Breast epithelium (tissue), 4 donors: ENCODE results near the gene CHKB. TPM values are rescaled to one million over a fixed set of nuclear protein-coding genes. Genes with fewer than 3 reads are reported as not detected.

Source experiments
- DNase-seq, 2 donors: peaks; one replicate each; pipeline ENCODE4 v3.0.0-alpha.2; 2019; ENCODE audit warnings: low spot score in 2 of 2
- H3K27ac ChIP-seq, 2 donors: fragments of 200-600 bp; sonication (generic) in 1 of 2; one replicate each; pipeline ENCODE4 v1.5.1; 2016 to 2019; ENCODE audit warnings: mild to moderate bottlenecking in 1 of 2
- H3K27me3 ChIP-seq, 2 donors: fragments of 200-600 bp; sonication (generic) in 1 of 2; one replicate each; pipeline versions ENCODE4 v1.5.1 to v1.6.0; 2017 to 2019; ENCODE audit warnings: control low read depth in 1 of 2, mild to moderate bottlenecking in 1 of 2
- H3K36me3 ChIP-seq: fragments of 200-600 bp; one replicate; pipeline ENCODE4 v1.5.1; 2019
- H3K4me1 ChIP-seq, 2 donors: fragments of 200-600 bp; sonication (generic); one replicate each; pipeline ENCODE4 v1.5.1; 2016 to 2019; ENCODE audit warnings: control low read depth in 1 of 2
- H3K4me3 ChIP-seq, 3 donors: fragments of 200-600 bp; sonication (generic); 1 replicate in 2 of 3; 2 replicates in 1 of 3; pipeline ENCODE4 v1.5.1; 2016 to 2019; ENCODE audit warnings: mild to moderate bottlenecking in 3 of 3, moderate library complexity in 2 of 3
- H3K9me3 ChIP-seq, 2 donors: fragments of 200-600 bp; sonication (generic) in 1 of 2; one replicate each; pipeline ENCODE4 v1.5.1; 2016 to 2019; ENCODE audit warnings: control low read depth in 1 of 2
- POLR2A ChIP-seq: fragments of 450-650 bp; IDR thresholded peaks from one replicate; pipeline ENCODE4 v1.6.1; 2016; ENCODE audit warnings: antibody characterized with exemption, mild to moderate bottlenecking, moderate library complexity
- POLR2AphosphoS5 ChIP-seq, 3 donors: sonication (generic); formaldehyde crosslinking; IDR thresholded peaks; one replicate each; pipeline ENCODE4 v1.6.1; 2017; ENCODE audit warnings: antibody characterized with exemption in 3 of 3
- intact Hi-C: fragments of 100-400 bp; cut with DNase I; formaldehyde crosslinking; loops from one replicate; pipeline ENCODE4 v1.15.1; 2023; ENCODE audit warnings: low total_unique reads
- total RNA-seq, 3 donors: library from RNA; depleted of rRNA; stranded (reverse); fragments of >200 nt; gene quantifications; one replicate each; pipeline ENCODE4 v1.1.0, GENCODE V29; 2016
- TF ChIP-seq, protein P1 (sequence below), 3 donors: fragments of 450-650 bp; IDR thresholded peaks; one replicate each; pipeline ENCODE4 v1.5.1; 2016 to 2017; ENCODE audit warnings: antibody characterized with exemption in 3 of 3, mild to moderate bottlenecking in 3 of 3, moderate library complexity in 3 of 3

The CHKB gene
- total RNA-seq, 3 donors from 2014 or later, result 53.9 to 77.6 (median 71.4) TPM

DNA sequence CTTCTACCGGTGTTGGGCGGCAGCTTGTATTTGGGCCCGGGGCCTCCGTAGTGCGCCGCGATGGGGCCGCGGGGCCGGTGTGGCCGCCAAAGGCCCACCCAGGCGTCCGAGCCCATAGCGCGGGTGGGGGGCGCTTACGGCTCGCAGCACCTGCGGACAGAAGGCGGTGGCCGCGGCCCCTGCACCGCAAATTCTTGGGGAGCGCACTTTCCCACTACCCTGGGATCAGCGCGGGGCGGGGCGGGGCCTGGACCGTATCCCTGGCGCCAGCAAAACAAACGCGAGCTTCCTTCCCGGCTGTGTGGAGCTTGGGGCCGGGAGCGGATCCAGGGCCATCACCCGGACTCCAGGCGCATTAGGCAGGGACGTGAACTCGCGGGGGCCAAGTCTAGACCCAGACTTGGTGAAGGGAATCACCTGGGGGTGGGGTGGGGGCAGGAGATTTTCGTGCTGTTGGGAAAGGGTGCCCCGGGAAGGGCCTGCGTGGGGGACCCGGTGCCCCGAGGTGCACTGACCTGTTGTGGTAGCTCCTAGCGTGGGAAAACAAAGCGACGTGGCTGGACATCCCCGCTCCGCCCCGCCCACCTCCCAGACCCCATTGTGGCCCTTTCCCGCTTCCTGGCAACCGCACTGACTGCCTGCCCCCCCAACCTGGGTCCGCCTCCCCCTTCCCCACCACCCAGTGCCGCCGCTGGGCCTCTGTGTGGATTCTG lies 50.5 kb downstream of the CHKB start:
- peak; percentile 86 to 90 for DNase-seq
- intact Hi-C loops, result no loop called here
- peak; percentile 38 for TF ChIP-seq POLR2A
- TF ChIP-seq POLR2AphosphoS5 (IDR thresholded peaks at IDR 0.05), result peak in 2 of 3 donors; percentile 52 to 77
- TF ChIP-seq, protein P1, sequence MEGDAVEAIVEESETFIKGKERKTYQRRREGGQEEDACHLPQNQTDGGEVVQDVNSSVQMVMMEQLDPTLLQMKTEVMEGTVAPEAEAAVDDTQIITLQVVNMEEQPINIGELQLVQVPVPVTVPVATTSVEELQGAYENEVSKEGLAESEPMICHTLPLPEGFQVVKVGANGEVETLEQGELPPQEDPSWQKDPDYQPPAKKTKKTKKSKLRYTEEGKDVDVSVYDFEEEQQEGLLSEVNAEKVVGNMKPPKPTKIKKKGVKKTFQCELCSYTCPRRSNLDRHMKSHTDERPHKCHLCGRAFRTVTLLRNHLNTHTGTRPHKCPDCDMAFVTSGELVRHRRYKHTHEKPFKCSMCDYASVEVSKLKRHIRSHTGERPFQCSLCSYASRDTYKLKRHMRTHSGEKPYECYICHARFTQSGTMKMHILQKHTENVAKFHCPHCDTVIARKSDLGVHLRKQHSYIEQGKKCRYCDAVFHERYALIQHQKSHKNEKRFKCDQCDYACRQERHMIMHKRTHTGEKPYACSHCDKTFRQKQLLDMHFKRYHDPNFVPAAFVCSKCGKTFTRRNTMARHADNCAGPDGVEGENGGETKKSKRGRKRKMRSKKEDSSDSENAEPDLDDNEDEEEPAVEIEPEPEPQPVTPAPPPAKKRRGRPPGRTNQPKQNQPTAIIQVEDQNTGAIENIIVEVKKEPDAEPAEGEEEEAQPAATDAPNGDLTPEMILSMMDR (IDR thresholded peaks at IDR 0.05), result no peak
- H3K27ac ChIP-seq, result peak overlapping the region; percentile 98 to 99
- peak overlapping the region; percentile 68 to 84 (median 68) for H3K4me3 ChIP-seq
- H3K36me3 ChIP-seq, result no peaks in the 10 kb centered on the region
- no peaks in the 10 kb centered on the region for H3K9me3 ChIP-seq
- no peaks in the 10 kb centered on the region for H3K27me3 ChIP-seq
- no peaks in the 10 kb centered on the region for H3K4me1 ChIP-seq

DNA sequence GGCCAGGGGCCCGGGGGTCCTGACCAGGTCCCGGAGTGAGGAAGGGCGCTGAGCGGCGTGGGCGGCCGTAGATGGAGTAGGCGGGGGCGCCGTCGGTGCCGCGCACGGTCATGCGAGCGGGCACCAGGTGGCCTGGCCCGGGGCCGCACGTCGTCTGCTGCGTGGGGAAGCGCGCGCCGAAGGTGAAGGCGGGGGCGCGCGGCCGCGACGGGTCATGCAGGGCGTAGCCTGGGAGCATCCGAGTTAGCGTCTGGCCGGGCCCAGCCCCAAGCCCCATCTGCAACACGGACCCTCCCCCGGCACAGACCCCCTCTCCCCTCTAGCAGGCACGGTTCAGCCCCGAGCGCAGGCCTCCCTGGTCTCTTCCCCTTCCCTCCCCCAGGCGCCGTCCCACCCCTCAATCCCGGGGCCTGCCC lies 51.1 kb downstream of the CHKB start:
- Histone ChIP-seq H3K4me1 (peaks cover 0 to 2% of the 10 kb centered on the region in 2 donors), H3K27ac (peak overlapping the region; percentile 98 to 99), H3K9me3 (no peaks in the 10 kb centered on the region), H3K4me3 (peak overlapping the region; percentile 68 to 84 (median 68)), H3K36me3 (no peaks in the 10 kb centered on the region), H3K27me3 (no peaks in the 10 kb centered on the region)
- no peak for TF ChIP-seq POLR2A
- no peak for TF ChIP-seq POLR2AphosphoS5 (IDR thresholded peaks at IDR 0.05)
- TF ChIP-seq, protein P1 (IDR thresholded peaks at IDR 0.05), result no peak
- DNase-seq, result peak; percentile 71 to 72
- intact Hi-C loops, result no loop called here

DNA sequence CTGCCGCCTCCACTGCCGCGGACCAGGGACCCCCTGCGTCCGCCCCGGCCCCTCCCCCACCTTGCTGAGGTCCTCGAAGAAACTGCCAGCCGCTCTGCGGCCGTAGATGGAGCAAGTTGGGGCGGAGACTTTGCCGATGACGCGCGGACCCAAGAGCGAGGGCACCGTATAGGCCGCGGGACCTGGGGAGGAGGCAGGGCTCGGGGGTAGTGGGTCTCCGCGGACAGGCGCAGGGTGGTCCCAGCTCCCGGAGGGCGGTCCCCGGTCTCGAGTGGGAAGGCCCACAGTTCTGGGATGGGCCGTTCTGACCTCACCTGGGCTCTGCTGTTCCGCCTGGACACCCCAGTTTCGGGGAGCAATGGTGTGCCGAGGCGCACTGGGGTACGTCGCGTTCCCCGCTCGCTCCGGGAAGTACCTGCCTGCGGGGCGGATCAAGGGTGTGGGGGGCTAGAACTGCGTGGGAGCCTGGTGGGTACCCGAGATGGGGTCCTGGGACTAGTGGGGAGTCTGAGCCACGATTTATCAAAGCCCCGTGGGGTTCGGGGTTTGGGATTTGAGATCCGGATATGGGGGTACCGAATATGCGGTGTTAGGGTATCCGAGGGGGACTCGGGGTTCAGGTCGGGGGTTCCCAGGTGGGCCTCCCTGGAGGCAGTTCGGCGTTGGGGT lies 51.6 kb downstream of the CHKB start:
- H3K27me3 ChIP-seq, result no peaks in the 10 kb centered on the region
- TF ChIP-seq POLR2A, result peak; percentile 93
- TF ChIP-seq, protein P1 (IDR thresholded peaks at IDR 0.05), result no peak
- TF ChIP-seq POLR2AphosphoS5 (IDR thresholded peaks at IDR 0.05), result peak; percentile 17 to 92 (median 80)

DNA sequence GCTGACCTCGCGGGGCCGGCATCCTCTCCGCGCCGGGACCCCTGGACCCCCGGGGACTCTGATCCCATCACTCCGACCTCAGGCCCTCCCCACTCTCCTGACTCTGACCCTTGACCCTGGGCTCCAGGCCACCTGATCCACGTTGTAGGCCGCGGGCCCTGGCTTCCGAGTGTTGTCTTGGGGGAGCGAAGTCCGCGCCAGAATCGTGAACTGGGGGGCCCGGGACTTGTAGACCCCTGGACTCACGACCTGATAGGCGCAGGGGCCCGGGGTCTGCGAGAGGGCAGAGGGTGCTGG lies 52.1 kb downstream of the CHKB start:
- DNase-seq, result no peak
- Histone ChIP-seq H3K27ac (peak overlapping the region; percentile 98 to 99), H3K36me3 (no peaks in the 10 kb centered on the region), H3K4me1 (peaks cover 0 to 4% of the 10 kb centered on the region in 2 donors), H3K27me3 (no peaks in the 10 kb centered on the region), H3K9me3 (no peaks in the 10 kb centered on the region), H3K4me3 (peak overlapping the region; percentile 68 to 84 (median 68))
- intact Hi-C loops, result loop anchor here (1.0 kb wide), 1 partner anchor 22 kb away; the partner anchor contains the start of gene NCAPH2
- TF ChIP-seq, protein P1 (IDR thresholded peaks at IDR 0.05), result no peak
- TF ChIP-seq POLR2A (no peak), POLR2AphosphoS5 (IDR thresholded peaks at IDR 0.05) (no peak)

More for the DNA sequence above, 51.6 kb downstream of the CHKB start:
- intact Hi-C loops, result loop anchor here (1.0 kb wide), 1 partner anchor 23 kb away; the partner anchor contains the start of gene NCAPH2
- peaks cover 0 to 4% of the 10 kb centered on the region in 2 donors for H3K4me1 ChIP-seq
- peak overlapping the region; percentile 98 to 99 for H3K27ac ChIP-seq
- H3K4me3 ChIP-seq, result peak overlapping the region; percentile 68 to 84 (median 68)
- DNase-seq, result peak; percentile 85 to 90
- H3K9me3 ChIP-seq, result no peaks in the 10 kb centered on the region
- no peaks in the 10 kb centered on the region for H3K36me3 ChIP-seq
